Activated CD4-positive, alpha-beta T cell treated with anti-CD3 and anti-CD28 coated beads for 1 hour (primary cell): ENCODE results near the gene SRCIN1.
A peak's percentile ranks its signal among the peaks of the same experiment; 100 is the strongest.

ENCODE experiments used
- DNase-seq: peaks from one replicate; pipeline ENCODE4 v3.0.0-alpha.2; 2020

The SRCIN1 gene

DNA sequence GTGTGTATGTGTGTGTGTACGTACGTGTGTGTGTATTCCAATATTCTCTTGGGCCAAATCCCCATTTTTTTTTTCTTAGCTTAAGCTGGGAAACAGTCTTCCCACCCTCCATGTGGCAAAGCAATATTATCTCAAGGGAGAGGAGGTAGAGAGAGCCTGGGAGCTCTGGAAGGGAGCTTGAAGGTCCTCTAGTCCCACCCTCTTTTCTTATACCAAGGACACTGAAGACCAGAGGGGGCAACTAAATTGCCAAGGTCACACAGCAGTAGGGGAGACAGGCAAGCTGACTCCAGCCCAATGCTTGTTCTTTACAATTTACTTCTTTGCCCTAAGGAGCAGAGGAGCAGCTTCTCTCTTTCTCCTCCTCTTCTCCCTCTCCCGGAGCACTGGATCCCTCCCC lies 6.8 kb downstream of the SRCIN1 start:
- no peak for DNase-seq

DNA sequence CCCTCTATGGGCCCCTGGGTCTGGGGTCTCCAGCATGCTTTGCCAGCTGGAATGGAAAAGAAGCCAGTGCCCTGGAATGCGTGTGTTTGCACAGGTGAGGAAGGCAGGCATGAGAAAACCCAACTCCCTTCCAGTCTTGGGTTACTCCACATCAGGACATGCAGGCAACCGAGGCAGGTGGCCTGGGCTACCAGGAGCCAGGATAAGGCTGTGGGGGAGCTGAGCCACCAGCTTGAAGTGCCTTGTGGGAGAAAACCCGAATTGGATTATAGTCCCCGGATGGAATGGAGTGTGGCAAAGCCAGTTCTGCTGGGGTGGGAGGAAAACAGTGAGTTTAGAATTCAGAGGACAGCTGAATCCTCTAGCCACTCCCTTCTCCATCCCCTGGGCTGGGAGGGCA lies 7.2 kb downstream of the SRCIN1 start:
- no peak for DNase-seq

DNA sequence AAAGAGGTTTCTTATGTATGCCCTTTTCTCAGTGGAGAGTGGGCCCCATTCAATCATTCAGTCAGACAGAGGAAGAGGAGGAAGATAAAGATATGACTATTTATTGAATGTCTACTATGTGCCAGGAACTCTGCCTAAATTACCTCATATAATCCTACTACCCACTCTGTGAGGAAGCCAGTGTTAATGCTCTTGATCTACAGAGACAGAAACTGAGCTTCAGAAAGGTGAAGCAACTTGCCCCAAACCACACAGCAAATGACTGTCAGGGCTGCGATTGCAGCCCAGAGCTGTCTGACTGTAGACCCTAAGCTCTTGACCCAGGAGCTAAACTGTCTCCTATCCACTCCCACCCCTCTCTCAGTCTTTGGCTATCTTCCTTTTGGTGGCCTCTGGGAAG lies 8.4 kb downstream of the SRCIN1 start:
- no peak for DNase-seq

DNA sequence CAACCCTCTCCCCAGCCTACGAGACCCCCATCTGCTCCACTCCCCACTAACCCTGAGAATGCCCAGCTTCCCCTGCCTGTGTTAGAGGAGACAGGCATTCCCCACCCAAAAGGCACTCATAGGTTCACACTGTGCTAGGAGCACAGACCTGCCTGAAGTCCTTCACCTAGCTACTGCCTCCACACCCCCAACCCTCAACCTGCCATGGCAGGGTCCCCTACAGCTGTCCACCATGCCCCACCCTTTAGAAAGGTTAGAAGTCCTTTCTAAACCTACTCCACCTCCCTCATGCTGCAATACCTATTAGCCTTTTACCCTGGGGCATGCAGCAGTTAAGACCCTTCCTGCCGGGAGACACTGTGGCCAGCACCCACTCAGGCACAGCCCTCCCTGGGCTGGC lies 9.1 kb downstream of the SRCIN1 start:
- no peak for DNase-seq

DNA sequence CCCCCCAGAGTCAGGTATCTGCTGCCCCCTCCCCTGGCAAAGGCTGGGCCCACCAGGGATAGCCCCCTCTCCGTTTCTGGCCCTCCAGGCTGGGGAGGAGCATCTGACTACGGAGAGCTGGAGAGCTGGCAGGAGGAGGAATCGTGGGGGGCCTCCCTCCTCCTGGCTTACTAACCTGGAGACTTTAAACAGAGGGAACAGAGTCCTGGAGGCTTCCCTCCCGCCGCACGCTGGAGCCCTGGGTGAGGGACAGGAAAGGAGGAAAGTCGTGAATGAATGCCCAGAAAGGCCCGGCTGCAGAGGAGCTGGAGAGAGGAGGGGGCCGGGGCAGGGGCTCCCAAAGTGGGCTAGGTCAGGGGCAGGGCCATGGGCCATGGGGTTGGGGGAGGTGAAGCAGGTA lies 9.9 kb downstream of the SRCIN1 start:
- no peak for DNase-seq

DNA sequence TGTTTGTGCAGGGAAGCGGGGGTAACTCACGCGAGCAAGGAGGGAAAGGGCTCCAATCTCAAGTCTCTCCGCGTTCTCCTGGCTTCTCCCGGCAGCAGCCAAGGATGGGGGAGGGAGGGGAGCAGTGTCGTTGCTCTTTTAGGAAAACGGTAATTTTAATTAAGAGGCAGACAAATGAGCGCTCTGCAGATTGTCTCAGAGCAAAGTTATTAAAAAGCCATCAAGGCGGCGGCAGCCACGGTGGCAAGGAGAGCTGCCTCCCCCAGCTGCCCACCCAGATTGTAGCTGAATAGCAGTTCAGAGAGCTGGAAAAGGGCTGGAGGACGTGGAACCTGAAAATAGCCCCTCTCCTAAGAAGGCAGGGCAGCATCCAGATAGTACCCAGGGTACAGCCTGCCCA lies 11.6 kb downstream of the SRCIN1 start:
- no peak for DNase-seq

DNA sequence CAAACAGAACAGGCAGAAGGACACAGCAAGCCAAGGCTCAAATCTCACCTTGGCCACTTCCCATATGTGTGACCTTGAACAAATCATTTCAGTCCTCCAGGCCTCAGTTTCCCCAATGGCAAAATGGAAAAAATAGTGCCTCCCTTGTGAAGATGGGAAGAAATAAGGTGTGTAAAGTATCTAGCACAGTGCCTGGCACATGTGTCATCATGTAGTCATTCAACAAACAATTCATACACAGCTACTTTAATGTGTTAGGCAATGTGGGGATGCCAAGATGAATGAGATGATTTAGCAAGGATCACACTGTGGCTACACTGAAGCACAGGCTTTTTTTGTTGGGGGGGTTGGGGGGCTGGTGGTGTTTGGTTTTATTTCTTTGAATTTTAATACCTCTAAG lies 13.3 kb downstream of the SRCIN1 start:
- no peak for DNase-seq

DNA sequence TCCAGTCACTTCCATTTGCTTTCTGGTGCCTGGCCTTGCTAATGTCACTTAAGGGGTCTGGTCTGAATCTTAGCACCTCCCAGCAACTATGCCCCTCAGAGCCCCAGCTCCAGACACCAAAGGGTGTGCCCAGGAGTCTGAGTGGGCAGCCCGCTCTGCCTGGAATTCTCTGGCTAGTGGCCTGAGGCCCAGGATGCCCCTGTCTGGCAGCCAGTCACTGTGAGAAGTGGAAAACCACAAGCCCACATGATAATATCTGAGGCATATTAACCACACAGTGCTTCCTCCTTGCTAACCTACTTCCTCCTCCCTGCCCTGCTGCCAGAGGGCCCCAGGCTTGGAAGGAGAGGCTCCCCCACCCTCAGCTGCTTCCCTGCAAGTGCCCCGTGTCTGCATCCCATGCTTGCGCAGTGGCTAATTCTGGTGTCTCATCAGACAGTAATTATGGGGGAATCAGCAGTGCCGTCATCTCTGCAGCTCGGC lies 14.0 kb downstream of the SRCIN1 start:
- DNase-seq, result no peak

DNA sequence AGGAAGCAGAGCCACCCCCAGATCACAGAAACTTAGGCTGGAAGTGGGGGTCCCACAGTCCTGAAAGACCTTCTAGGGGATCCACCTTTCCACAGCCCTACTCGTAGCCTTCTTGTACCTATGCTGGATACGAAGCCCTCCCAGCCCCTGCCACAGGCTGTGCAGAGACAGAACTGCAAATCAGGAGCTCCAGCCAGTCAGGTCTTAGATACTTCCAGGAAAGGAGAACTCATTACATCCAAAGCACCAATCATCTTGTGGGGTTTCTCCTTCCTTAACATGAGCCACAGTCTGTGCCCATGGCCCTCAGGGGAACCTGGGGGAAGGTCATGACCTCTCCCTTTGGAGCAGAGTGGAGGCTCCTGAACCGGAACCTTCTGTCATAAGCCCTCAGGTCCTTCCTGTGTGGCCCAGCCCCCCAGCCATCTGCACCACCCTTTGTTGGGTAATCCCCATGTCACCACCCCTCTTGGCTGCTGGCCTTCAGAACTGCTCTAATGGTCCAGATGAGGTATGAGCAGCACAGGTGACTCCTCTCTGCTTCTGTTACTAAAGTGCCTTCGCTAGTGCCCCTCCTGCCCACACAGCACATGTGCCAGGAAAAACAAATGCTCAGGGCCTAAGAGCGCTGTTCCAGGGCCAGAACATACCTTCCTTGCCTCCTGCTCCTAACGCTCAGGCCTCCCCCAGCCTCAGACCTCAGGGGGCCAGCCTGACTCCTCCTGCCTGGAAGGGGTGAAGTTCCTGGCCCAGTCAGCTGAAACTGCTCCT lies 14.6 kb downstream of the SRCIN1 start:
- no peak for DNase-seq

DNA sequence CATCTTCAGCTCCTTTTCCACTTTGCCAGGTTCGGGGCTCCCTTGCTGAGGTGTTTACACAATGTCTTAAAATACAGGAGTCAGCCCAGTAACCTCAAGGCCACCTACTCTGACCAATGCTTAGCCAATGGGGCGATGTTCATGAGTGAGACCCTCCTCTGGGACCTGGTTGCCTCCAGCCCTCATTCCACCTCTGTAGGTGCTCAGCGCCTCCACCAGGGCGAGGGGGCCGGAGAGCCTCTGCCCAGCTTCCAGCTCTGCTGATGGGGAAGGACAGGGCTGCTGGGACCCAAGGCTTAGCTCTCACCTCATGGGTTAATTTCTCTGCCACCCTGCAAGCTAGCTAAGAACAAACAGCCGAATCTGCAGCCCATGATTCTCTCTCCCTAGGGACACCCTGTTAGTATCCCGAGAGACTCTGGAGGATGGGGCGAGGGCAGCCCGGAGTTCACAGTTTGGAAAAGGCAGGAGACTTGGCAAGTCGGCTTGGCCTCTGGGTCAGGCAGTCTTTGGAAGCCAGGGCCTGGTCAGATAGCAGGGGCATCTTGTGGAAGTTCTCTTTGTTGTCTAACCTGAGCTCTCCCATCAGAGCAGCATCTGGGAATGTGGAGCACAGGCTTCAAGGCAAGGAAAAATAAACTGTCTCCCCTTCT lies 16.2 kb downstream of the SRCIN1 start:
- no peak for DNase-seq

DNA sequence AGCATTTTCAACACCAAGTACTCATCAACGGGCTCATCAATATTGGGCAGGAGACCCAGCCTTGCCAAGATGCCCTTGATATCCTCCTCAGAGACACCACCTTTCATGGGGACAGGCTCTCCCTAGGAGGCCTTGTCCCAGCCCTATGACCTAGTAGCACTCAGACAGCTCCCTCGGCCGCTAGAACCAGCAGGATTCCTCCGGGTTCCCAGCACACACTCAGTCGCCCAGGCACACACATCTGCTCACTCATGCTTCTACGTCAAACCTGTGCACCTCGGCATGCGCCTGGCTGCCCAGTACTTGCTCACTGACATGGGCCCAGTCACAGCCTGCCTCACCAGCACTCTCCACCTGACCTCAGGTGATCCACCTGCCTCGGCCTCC lies 17.0 kb downstream of the SRCIN1 start:
- DNase-seq, result no peak

DNA sequence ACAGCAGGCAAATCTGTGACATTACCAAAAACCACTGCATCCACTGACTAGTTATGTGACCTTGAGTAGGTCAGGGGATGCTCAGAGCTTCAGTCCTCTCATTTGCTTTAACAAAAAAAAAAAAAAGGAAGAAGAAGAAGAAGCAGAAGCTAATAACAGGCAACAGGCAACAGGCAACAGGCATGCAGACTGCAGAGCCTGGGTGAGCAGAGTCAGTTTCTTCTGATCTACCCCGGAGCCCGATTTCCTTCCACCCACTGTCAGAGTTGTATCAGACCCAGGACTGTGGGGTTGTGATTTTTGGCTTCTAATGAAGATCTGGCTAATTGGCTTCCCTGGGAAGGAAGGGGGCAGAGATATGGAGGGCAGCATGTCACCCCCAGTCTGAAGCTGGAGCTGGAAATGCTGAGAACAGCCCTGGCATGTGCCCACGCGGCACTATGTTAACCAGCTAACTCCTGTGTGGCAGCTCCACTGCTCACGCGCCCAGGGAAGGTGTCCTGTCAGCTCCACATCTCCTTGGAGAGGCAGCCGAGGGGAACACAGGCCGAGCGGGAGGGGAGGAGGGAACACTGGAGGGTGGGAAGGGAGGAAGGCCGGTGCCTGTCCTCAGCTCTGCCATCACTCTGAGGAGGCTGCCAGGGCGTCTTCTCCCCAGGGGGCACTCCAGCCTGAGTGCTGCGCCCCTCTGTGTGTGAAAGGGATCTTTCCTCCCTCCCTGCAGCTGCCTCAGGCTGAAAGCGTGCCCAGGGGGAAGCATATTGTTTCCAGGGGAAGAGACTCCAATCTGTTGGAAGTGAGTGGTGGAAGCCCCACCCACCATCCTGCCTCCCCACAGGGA lies 17.6 kb downstream of the SRCIN1 start:
- DNase-seq, result no peak

DNA sequence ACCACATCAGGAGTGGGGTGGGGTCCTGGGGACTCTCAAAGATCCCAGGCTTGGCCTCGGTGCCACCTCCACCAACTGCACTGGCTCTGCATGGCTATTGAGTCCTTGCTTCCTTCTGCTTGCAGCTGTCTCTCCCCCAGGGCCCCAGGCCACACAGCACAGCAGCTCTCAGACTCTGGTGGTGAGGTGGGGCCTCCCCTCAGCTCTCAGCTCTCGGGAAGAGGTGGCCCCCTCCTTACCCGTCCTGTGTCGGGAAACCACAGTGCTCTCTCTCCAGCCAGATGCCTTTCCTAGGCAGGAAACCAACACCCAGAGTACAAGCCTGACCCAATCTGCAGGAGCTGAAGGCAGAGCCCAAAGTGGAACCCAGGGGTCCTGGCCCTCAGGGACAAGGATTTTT lies 18.5 kb downstream of the SRCIN1 start:
- no peak for DNase-seq

DNA sequence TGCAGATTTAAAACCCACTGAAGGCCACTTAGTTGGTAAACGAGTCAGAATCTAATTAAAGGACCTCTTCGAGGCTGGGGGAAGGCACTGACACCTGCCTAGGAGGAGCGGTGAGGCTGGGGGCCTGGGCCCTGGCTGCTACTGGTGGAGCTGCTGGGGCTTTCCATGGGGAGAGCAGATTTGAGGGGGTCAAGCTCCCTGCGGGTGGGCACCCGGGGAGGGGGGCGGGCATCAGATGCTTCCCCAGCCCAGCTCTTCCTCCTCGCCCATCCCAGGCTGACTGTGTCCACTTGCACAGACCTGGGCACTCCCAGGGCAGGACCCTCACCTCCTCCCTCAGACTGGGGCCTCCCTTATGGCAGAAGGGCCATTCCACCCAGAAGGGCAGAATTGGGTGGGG lies 19.0 kb downstream of the SRCIN1 start:
- no peak for DNase-seq

DNA sequence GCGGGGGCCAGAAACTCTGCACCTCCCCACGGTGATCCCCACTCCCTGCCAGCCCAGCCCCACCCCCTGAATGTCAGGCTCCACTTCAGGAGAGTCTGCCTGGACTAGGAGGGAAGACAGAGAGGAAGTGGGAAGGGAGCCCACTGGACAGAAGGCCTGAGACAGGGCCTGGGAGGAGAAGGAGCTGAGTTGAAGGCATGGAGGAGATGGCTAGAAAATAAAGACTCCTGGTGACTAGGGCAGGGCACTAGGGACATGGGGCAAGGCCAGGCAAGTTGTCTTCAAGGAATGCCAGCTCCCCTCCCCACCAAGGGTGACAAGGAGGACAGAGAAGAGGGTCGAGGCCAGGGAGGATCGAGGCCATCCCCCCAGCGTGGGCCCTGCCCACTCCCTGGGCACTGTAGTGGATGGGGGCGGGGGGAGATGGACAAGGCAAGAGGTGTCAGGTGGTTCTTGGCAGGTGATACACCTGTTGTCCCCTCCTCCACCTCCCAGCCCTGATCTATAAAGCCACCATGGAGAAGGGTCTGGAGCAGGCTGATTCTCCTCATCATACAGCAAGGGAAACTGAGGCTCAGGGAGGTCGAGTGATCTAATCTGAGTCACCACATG lies 19.7 kb downstream of the SRCIN1 start:
- DNase-seq, result no peak

DNA sequence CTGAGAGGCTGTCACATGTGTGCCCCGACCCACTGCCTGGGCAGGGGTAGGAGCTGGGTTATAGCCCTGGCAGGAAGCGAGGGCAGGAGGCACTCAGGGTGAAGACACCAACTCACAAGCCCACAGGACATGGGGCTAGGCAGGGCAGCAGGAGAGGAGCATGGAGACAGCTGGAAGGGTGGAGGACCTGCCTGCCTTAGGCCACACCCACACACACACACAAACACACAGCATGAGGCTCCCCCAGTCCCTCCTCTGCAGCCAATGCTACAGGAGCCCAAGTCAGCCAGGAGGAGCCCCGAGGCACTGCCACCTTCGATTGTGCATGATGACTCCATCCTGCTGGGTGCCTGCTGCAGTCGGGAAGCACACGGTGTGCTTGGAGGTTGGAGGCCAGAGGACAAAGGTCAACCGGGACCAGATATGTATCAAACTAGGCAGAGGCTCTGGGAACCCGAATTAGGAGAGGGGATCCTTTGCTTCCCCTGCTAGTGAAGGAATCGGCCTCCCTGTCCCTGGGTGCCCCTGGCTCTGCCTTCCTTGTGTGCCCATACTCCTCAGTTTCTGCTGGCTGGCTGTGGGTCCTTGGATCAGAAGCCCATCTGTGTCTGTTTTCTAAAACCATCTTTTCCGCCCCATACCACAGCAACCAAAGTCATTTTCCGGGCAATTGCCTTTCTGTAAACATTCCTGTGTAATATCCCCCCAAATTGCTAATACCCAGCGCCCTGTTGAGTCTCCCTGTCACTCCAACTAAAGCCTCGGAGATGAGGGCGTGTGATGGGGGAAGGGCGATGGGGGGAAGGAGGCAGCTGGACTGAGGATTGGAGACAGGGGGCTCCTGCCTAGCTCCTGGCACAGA lies 20.5 kb downstream of the SRCIN1 start:
- DNase-seq, result no peak

DNA sequence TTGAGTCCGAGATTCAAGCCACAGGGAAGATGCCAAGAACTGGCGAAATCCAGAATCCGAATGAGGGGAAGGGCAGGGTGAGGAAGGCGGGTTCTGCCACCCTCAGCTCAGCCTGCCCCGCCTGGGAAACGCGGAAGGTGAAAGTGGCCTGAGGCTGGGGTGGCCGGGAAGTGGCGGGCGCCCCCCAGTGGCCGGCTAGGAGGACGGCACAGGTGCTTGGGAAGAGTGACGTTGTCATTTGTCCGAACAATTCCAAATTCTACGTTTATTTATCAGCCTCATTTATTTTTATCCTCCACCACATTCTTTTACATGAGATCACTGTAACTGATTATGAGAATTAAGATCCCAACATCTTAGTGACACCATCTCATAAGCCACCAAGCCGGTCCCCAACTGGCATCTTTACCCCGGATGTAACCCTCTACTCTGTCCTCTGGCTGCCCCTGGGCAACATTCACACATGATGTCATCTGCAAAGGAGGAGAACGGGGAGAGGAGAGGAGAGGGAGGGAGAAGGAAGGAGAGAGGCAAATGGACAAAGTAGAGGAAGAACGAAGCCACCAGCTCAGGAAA lies 21.3 kb downstream of the SRCIN1 start:
- DNase-seq, result peak; percentile 46

DNA sequence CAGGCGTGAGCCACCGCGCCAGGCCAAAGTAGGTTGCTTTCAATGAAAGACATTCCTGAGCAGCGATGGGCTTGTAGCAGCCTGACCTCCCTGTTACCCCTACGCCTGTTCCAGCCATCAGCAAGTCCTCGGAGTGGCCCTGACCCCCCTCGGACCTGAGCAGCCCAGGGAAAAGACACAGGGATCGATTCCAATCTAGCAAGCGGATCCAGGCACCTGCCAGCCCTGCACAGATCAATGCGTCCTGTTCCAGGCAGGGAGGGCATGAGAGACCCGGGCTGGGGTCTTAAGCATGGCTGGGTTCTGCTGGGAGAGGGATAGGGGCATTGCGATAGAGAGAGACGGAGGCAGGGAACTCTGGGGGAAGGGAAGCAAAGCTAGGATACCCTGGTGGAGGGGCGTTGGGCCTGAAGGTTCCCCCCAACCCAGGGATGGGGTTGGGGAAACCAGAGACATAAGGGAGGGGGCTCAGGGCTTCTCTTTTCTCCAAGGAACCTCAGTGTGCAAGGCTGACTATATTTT lies 21.9 kb downstream of the SRCIN1 start:
- DNase-seq, result no peak

DNA sequence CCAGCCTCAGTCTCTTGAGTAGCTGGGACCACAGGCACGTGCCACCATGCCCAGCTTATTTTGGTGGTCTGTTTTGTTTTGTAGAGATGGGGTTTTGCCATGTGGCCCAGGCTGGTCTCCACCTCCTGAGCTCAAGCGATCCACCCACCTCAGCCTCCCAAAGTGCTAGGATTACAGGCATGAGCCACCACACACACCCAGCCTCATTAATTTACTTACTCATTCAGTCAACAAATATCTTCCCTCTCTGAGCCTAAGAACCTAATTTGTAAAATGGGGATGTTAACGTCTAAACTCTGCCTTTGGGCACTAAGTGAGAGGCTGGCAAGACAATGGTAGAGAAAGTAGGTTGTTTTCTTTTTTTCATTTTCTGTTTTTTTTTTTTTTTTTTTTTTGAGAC lies 22.6 kb downstream of the SRCIN1 start:
- no peak for DNase-seq

DNA sequence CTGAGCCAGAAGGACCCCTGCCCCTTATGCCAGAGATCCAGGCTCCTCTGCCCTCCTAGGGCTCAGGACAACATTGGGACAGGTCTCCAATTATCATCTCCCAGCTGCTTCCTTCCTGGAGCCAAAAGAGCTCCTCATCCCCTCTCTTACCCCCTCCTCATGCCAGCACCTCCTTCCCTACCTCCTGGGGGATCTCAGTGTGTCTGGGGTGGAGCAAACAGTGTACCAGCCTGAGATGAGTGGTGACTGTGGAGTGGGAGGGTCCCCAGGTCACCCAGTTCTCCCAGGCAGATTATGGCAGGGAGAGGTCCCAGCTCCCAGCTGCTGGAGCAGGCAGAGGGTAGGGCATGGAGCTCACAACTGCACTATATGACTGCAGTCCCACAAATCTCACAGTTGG lies 23.7 kb downstream of the SRCIN1 start:
- no peak for DNase-seq

DNA sequence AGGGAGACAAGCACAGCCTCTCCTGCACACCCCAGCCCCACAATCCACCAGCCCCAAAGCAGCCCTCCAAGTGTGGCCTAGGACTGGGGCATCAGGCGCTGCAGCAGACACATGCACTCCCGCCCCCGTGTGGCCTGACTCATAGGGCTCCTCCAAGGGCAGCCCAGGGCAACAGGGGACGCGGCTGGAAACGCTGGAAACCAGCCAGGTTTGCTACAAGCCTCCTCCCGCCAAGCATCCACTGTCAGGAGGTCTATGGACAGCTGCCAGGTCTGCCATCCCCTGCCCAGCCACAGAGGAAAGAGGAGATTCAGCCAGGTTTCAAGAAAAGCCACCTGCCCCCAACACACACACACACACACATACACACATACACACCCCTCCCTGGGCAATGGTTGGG lies 25.8 kb downstream of the SRCIN1 start:
- no peak for DNase-seq

DNA sequence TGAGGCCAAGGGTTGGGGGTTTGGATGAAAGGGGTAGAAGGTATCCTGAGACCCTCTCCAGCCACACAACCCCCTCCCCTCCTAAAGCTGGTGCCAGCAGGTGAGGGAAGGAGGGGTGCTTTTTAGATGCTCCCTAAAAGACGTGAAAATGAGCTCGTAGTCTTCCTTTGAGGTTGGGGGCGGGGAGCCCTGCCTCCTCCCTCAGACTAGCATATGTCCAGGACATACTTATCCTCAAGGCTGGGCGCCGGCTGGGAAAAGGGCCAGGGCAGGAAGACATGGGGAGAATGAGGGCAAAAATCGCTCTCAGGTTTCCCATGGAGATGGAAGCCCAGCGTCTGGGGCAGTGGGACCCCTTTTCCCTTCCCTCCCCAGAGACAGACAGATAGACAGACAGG lies 26.7 kb downstream of the SRCIN1 start:
- DNase-seq, result no peak
